HT1080 (cell line): Measurements from ENCODE around the gene TTC33. TPM values are rescaled to one million over a fixed set of nuclear protein-coding genes. Genes with fewer than 3 reads are reported as not detected.

Experiments
- DNase-seq: peaks from one replicate; pipeline ENCODE4 v3.0.0-alpha.2; 2015; ENCODE audit warnings: low read depth
- total RNA-seq: library from RNA; depleted of rRNA; stranded (reverse); fragments of >200 nt; shearing (Covaris generic); gene quantifications from 2 replicates; pipeline ENCODE4 v1.2.3, GENCODE V29; 2014

TTC33 gene
- total RNA-seq, 1 experiment from 2014 or later: 8.4 TPM

DNA sequence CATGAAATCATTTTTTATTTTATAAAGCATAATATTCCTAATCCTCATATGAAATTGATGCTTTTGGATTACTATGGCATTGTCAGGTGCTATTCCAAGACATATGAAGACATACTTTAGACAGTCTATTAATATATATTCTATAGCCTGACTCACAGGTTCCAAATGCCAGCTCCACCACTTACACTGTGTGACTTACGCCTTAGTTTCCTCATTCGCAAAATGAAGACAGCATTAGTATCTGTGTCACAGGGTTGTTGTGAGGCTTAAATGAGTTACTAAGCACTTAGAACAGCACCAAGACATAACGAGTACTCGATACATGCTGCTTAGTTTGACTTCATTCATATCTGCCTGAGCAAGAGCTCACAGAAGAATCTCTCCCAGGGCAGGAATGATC lies 208.2 kb downstream of the TTC33 start:
- no peak for DNase-seq

- no peak for DNase-seq
These were observed 215.5 kb downstream of the TTC33 start for GRCh38 chr5:40540301-40540700.

DNA sequence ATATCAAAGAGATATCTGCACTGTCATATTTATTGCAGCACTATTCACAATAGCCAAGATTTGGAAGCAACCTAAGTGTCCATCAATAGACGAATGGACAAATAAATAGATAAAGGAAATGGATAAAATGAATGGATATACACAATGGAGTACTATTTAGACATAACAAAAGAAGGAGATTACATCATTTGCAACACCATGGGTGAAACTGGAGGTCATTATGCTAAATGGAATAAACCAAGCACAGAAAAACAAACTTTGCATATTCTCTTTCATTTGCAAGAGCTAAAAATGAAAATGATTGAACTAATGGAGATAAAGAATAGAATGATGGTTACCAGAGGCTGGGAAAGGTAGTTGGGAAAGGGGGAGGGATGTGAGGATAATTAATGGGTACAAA lies 231.1 kb downstream of the TTC33 start:
- no peak for DNase-seq

- no peak for DNase-seq
These were observed 233.8 kb downstream of the TTC33 start for GRCh38 chr5:40521925-40522324.

DNA sequence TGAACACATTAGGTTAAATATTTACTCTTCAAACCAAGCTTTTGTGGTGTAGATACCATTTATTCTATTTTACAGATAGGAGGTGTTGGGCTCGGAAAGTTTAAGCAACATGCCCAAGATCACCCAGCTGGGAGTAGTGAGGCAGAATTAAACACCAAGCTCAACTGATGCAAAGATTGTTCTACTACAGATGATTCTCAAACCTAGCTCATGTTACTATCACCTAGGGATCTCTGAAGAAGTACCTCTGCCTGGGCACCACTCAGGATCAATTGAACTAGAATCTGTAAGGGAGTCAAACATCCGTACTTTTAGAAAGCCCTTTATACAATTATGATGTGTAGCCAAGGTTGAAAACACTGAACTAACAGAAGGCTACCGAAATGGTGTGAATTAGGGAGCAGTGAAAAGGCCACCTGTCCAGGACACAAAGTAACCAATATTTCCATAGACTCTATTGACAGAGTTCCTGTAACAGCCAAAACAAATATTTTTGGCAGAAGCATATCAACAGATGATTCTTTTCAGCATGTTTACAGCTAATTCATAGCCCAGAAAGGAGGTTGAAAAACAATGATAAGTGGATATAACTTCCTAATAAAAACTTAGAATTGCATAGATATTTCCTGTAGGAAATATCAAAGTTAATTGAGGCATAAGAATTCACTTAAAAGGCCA lies 234.5 kb downstream of the TTC33 start:
- DNase-seq: no peak

DNA sequence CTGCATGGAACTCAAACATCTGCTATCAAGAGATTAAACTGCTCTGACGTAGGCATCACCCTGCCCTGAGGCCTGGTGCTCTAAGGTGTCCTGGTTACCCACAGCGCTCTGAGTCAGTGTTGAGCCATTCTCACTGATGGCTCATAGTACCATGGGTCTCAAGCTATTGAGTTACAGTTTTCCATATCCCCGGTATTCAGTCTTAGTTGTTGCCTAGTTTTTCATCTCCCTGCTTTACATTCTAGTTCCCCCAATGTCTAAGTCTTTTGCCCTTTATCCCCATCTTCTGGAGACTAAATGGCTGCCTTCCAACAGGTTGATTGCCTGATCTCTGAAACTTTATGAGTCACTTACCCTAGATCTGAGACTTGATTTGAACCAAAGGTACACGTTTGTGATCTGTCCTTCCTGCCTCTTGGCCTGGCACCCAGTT lies 237.3 kb downstream of the TTC33 start:
- peak; percentile 93 for DNase-seq

GRCh38 chr5:40515476-40515875 lies 240.3 kb downstream of the TTC33 start:
- peak; percentile 37 for DNase-seq

GRCh38 chr5:40514976-40515375 lies 240.8 kb downstream of the TTC33 start:
- no peak for DNase-seq

GRCh38 chr5:40511801-40512200 lies 244.0 kb downstream of the TTC33 start:
- DNase-seq: no peak

- DNase-seq: peak; percentile 26
These were observed 248.7 kb downstream of the TTC33 start for GRCh38 chr5:40507095-40507494.

DNA sequence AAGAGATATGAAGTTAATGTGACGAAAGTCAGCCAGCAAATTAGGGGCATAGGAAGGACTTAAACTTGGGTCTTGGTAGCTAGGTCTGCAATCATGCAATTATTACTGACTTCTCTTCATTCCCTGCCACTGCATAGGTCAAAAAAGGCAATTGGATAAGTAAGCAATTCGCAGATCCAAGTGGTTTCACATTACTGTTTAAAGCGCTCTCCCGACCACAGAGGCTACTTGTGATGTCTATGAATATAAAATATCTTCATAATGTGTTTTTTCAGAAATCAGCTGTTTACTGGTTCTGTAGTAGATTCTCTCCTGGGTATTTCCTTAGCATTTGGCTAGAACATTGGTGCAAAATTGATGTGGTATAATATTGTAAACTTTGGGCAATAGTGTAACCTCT lies 250.7 kb downstream of the TTC33 start:
- DNase-seq: no peak

DNA sequence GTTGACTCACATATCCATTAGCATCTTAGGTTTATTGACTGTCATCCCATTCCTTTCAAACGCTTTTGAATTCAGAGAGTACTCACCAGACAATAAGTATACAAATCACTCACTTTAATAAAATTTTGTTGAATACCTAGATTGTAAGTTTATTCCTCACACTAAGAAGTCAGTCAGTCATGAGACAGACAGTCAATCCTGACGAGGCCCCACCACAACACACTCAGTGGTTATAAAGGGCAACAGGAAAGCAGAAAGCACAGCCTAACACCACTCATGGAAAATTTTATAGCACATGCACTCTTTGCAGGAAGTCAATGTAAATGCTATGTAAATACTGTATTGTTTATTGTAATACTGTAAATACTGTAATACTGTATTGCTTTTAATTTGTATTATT lies 252.3 kb downstream of the TTC33 start:
- DNase-seq: peak; percentile 51

DNA sequence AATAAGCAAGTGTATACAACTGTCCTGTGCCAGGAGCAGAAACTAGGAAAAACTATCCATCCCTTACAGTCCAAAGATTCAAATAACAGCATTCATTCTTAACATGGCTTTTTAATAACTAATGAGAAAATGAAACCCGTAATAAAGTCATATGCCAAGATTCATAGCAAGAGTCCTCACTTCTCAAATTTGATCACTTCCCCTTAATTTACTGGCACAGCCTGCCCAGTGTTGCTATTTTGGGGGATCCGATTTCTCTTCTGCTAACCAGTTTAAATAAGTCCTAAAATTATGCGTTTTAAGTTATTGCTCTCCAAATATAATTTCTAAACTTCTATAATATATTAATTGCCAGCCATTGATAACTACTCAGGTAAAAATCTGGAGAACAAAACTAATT lies 253.0 kb downstream of the TTC33 start:
- DNase-seq: no peak

DNA sequence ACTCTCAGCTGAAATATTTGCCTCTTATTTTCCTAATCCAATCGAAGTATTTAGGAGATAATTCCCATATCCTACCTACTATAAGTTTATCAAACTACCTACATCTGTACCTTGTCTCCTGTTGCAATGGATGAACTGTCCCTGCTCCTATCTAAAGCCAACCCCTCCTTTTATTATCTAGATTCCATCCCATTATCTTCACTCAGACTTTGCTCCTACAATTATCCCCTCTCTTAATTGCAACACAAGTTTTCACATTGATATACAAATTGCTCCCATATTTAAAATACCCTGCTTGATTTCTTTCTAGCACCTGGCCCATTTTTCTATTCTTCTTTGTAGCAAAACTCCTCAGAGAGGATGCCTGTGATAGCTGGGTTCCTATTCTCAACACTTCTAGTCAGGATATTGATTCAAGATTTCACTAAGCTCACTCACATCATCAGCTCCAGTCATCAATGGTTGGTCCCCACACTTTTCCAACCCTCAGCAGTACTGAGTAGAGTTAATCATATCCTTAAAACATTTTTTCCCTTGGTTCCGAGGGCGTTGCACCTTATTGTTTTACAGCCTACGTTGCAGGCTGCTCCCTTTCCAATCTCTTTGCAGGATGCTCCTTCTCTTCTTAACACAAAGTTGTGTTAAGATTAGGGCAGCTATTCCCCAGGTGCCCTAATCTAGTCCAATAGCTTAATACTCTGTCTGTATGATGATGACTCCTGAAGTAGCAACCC lies 253.9 kb downstream of the TTC33 start:
- no peak for DNase-seq

DNA sequence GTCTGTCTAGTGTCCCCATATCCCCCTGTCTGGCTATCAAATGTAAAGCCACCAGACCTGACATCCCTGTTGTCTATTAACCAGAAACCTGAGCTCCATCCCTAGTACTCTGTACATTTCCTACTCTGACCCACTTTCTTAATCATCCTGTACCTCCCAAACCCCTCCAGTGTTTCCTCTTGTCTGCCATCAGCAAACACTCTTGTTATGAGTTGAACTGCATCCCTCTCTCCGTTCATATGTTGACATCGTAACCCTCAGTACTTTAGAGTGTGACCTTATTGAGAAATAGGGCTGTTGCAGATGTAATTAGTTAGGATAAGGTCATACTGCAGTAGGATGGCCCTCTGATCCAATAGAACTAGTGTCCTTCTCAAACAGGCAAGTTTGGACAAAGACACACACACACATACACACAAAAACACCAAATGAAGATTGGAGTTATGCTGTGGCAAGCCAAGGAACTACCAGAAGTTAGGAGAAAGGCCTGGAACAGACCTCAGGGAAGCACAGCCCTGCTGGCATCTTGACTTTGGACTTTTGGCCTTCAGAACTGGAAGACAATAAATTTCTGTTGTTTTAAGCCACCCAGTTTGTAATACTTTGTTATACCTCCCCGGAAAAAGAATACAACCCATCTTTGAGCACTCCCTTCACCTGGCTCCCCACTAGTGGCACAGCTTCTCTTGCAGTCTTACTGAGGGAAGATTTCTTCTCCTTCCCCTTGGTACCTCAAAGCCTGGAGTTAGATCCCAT lies 256.1 kb downstream of the TTC33 start:
- DNase-seq: no peak

GRCh38 chr5:40499007-40499406 lies 256.8 kb downstream of the TTC33 start:
- DNase-seq: no peak

GRCh38 chr5:40497573-40497972 lies 258.2 kb downstream of the TTC33 start:
- peak; percentile 87 for DNase-seq

GRCh38 chr5:40495237-40495635 lies 260.5 kb downstream of the TTC33 start:
- no peak for DNase-seq

- no peak for DNase-seq
These were observed 261.0 kb downstream of the TTC33 start for GRCh38 chr5:40494631-40495236.

- no peak for DNase-seq
These were observed 263.7 kb downstream of the TTC33 start for GRCh38 chr5:40492056-40492455.

DNA sequence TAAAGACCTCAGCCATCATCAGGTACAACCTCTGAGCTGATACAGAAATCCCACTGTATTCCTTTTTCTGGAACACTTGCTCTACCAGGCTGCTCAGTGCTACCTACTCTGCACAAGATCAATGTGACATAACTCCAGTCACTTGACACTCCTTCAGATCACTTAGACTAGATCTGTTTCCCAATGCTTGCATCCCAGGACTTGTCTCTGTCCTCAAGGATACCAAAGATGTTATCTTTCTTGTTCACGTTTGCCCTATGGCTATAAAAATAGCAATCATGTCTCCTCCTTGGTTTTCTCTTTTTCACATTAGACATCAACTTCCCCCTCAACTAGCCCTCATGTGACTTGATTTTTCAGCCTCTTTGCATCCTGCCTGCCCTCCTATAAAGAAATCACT lies 264.1 kb downstream of the TTC33 start:
- DNase-seq: no peak
